Common myeloid progenitor, CD34-positive (primary cell): ENCODE results near the gene KIAA0319L.

ENCODE experiments used
- CTCF ChIA-PET: fragments of 350-600 bp; sonication (Branson Sonifier 250); formaldehyde crosslinking; loops from one replicate; lab custom pipeline; 2021; ENCODE audit warnings: antibody characterized with exemption; lab: Charles Lee
- POLR2A ChIA-PET: fragments of 350-600 bp; sonication (Branson Sonifier 250); formaldehyde crosslinking; loops from one replicate; lab custom pipeline; 2021; ENCODE audit warnings: antibody characterized with exemption; lab: Charles Lee
- DNase-seq, 3 donors: peaks; one replicate each; pipeline versions ENCODE4 v3.0.0 to v3.0.0-alpha.2; 2013
- H3K27ac ChIP-seq, 2 experiments: 1 replicate in 1 of 2; 2 replicates in 1 of 2; pipeline ENCODE4 v1.7.0; 2013; ENCODE audit warnings: inconsistent platforms in 2 of 2, low read length in 2 of 2, mild to moderate bottlenecking in 2 of 2, low read depth in 1 of 2, moderate library complexity in 1 of 2; ENCODE audit not compliant: severe bottlenecking in 2 of 2, insufficient read depth in 1 of 2, poor library complexity in 1 of 2
- H3K27me3 ChIP-seq, 5 experiments: replicated peaks in 2 of 5; 1 replicate in 3 of 5; 2 replicates in 2 of 5; pipeline versions ENCODE4 v1.6.1 to v1.7.0; 2013; ENCODE audit warnings: low read length in 4 of 5, mild to moderate bottlenecking in 2 of 5, moderate library complexity in 2 of 5, inconsistent platforms in 1 of 5; ENCODE audit not compliant: insufficient read depth in 5 of 5, control insufficient read depth in 4 of 5
- H3K36me3 ChIP-seq, 4 experiments: 1 replicate in 2 of 4; 2 replicates in 2 of 4; pipeline versions ENCODE4 v1.6.1 to v1.7.0; 2013; ENCODE audit warnings: low read length in 3 of 4, control low read depth in 1 of 4, mild to moderate bottlenecking in 1 of 4; ENCODE audit not compliant: control insufficient read depth in 4 of 4, insufficient read depth in 4 of 4
- H3K4me1 ChIP-seq, 4 experiments: 1 replicate in 3 of 4; 2 replicates in 1 of 4; pipeline versions ENCODE4 v1.6.1 to v1.7.1; 2013; ENCODE audit warnings: low read length in 3 of 4, mild to moderate bottlenecking in 3 of 4, control low read depth in 1 of 4, inconsistent platforms in 1 of 4, moderate library complexity in 1 of 4; ENCODE audit not compliant: control insufficient read depth in 4 of 4, insufficient read depth in 4 of 4; ENCODE audit errors: control extremely low read depth in 1 of 4
- H3K4me3 ChIP-seq, 7 experiments: 1 replicate in 4 of 7; 2 replicates in 3 of 7; pipeline versions ENCODE4 v1.5.1 to v1.7.0; 2013; ENCODE audit warnings: mild to moderate bottlenecking in 7 of 7, low read length in 6 of 7, moderate library complexity in 6 of 7, inconsistent platforms in 2 of 7, low read depth in 2 of 7, control low read depth in 1 of 7; ENCODE audit not compliant: insufficient read depth in 4 of 7, control insufficient read depth in 1 of 7; ENCODE audit errors: extremely low read depth in 1 of 7
- H3K9me3 ChIP-seq, 5 experiments: 1 replicate in 4 of 5; 2 replicates in 1 of 5; pipeline versions ENCODE4 v1.6.1 to v1.7.1; 2013; ENCODE audit warnings: low read length in 4 of 5, mild to moderate bottlenecking in 2 of 5, inconsistent platforms in 1 of 5, low read depth in 1 of 5, moderate library complexity in 1 of 5; ENCODE audit not compliant: control insufficient read depth in 4 of 5, insufficient read depth in 2 of 5; ENCODE audit errors: control extremely low read depth in 1 of 5
- WGBS: methylation state at CpG from one replicate; pipeline ENCODE4 v1.1.5; 2013; ENCODE audit not compliant: insufficient coverage; 5-methylcytosine and 5-hydroxymethylcytosine counted together

Gene KIAA0319L

DNA sequence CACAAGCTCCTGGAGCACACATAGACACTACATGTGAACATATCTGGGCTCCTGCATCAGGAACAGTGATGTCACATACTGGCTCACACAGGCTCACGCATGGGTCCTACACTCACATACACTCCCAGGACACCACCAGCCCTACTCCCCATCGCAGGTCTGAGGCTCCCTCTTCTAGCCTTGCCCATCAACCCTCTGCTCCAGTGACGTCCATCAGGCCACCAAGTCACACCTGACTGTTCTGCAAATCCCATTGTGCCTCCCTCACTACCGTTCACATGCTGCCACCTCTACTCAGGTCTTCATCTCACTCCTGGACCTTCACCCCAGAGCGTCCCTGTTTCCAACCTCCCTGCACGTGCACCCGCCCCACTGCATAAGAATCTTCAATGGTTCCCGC lies 34.0 kb upstream of the KIAA0319L start:
- H3K4me1 ChIP-seq: peaks cover 0 to 12% (median 6%) of the 10 kb centered on the region in 4 experiments
- no peak for DNase-seq
- POLR2A ChIA-PET: no interaction called here
- H3K9me3 ChIP-seq: no peaks in the 10 kb centered on the region
- peaks cover 0 to 35% (median 20%) of the 10 kb centered on the region in 4 experiments for H3K36me3 ChIP-seq
- CTCF ChIA-PET: interaction anchor here (1.6 kb wide), 1 partner anchor 124 kb away, joined by 3 read pairs; no protein-coding TSS in a partner anchor
- no peaks in the 10 kb centered on the region for H3K27me3 ChIP-seq
- H3K4me3 ChIP-seq: no peak overlapping the region
- no peak overlapping the region for H3K27ac ChIP-seq
- 98% methylated on average over 6 of the region's 8 CpGs for WGBS

DNA sequence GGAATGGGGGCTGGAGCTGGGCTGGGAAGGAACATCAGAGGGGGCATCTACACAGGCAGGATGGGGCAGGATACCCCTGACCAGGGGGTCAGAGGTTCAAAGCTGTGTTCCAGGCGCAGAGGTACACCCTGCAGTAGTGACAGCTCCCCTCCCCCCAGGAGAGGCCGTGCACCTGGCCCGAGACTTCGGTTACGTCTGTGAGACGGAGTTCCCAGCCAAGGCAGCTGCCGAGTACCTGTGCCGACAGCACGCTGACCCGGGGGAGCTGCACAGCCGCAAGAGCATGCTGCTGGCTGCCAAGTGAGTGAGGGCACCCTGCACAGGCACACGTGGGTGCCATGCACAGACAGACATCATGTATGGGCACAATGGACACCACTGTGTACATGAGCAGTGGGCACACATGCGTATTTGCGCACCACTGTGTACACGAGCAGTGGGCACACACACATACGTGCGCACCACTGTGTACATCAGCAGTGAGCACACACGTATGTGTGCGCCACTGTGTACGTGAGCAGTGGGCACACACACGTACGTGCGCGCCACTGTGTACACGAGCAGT lies 33.4 kb upstream of the KIAA0319L start:
- 98% methylated on average over 25 of the region's 25 CpGs for WGBS
- H3K4me1 ChIP-seq: peaks cover 0 to 12% (median 6%) of the 10 kb centered on the region in 4 experiments
- peaks cover 0 to 35% (median 19%) of the 10 kb centered on the region in 4 experiments for H3K36me3 ChIP-seq
- H3K9me3 ChIP-seq: no peaks in the 10 kb centered on the region
- H3K4me3 ChIP-seq: no peak overlapping the region
- DNase-seq: no peak
- ChIA-PET POLR2A (no interaction called here), CTCF (interaction anchor here (1.6 kb wide), 1 partner anchor 125 kb away, joined by 3 read pairs; no protein-coding TSS in a partner anchor)
- no peaks in the 10 kb centered on the region for H3K27me3 ChIP-seq
- H3K27ac ChIP-seq: no peak overlapping the region

DNA sequence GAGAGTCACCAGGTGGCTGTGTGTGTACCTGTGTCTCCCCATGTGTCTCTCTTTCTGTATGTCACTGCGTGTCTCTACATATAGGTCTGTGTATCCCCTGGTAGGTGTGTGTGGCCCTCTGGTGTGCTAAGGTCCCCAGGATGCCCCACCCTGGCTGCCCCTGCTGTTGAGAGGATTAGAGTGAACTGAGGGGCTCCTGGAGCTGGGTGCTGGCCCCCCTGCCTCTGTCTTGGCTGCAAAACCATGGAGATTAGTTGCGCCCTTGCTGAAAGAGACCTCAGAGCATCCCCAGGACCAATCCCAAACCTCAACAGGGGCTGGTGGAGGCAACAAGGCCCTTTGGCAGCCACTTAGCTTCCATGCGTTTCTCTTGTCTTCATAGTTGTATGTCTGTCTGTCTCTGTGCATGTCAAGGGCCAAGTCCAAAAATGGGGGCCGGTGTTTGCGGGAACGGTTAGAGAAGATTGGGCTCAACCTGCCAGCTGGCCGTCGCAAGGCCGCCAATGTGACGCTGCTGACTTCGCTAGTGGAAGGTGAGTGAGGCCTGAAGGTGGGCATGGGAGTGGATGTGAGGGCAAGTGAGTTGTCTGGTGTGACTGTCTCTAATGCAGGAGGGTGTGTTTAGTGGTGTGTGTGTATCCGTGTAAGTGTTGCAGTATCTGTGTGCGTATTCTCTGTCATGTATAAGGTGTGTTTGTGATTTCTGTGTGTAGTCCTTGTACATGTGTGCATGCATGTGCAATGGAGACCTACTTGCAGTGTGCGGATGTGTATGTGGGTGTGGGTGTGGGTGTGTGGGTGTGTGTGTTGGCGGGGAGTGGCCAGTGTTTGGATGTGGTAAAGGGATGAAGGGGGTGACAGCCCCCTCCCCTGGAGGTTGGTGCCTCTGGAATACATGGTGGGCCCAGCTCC lies 32.6 kb upstream of the KIAA0319L start:
- WGBS: 100% methylated on average over 13 of the region's 15 CpGs
- H3K27me3 ChIP-seq: no peaks in the 10 kb centered on the region
- no peak for DNase-seq
- no peak overlapping the region for H3K4me3 ChIP-seq
- CTCF ChIA-PET: interaction anchor here (1.6 to 2.0 kb wide), 2 partner anchors 25 to 125 kb away, joined by 3 to 7 read pairs; no protein-coding TSS in a partner anchor
- no peaks in the 10 kb centered on the region for H3K9me3 ChIP-seq
- POLR2A ChIA-PET: interaction anchor here (0.6 kb wide), 1 partner anchor 171 kb away, joined by 3 read pairs; no protein-coding TSS in a partner anchor
- H3K27ac ChIP-seq: no peak overlapping the region
- H3K4me1 ChIP-seq: peaks cover 0 to 12% (median 6%) of the 10 kb centered on the region in 4 experiments
- peaks cover 0 to 35% (median 19%) of the 10 kb centered on the region in 4 experiments for H3K36me3 ChIP-seq

DNA sequence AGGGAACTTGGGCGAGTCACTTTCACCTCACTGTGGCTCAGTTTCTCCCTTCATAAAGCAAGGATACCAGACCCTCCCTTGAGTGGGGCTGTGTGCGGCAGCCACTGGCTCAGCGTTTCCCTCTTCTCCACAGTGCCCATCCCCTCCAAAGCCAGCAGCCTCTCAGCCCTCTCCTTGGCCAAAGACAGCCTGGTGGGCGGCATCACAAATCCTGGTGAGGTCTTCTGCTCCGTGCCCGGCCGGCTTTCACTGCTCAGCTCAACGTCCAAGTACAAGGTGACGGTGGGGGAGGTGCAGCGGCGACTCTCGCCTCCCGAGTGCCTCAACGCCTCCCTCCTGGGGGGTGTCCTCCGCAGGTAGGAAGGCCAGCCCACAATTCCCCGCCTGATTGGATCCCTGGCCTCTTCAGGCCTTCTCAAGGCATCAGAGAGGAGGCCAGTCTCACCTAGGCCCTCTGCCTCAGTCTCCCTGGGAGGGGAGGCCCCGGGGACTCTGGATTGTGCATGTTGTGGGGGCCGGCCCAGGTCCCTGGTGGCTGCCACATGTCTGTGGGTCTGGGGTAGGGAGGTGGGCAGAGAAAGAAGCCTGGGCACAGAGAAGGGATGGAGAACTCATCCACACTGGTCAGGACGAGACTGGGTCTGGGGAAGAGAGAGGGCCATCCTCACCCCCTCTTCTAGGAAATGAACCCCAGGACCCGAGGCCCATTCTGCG lies 31.2 kb upstream of the KIAA0319L start:
- Histone ChIP-seq H3K9me3 (no peaks in the 10 kb centered on the region), H3K4me3 (no peak overlapping the region), H3K4me1 (peaks cover 0 to 9% (median 5%) of the 10 kb centered on the region in 4 experiments), H3K36me3 (peaks cover 0 to 29% (median 18%) of the 10 kb centered on the region in 4 experiments), H3K27me3 (no peaks in the 10 kb centered on the region), H3K27ac (no peak overlapping the region)
- ChIA-PET POLR2A (interaction anchor here (0.7 kb wide), 1 partner anchor 9 kb away, joined by 3 read pairs; no protein-coding TSS in a partner anchor), CTCF (interaction anchor here (2.0 kb wide), 1 partner anchor 23 kb away, joined by 7 read pairs; no protein-coding TSS in a partner anchor)
- 97% methylated on average over 16 of the region's 21 CpGs for WGBS
- DNase-seq: no peak

DNA sequence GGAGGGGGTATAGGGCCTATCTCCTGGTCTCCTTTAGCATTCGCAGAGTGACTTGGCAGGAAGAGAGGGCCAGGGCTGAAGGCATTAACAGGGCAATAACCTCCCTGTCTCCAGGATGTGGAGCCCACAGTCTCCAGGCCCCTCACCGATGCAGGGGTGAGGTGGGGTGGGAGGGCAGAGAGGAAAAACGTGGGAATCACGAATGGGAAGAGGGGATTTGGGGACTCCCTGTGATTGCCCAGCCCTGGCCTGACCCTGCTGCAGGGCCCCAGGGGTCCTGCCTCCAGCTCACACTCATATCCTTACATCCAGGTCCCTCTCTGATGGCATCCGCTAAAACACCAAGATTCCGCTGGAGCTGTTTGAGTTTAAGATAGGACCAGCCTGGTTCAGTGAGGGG lies 30.5 kb upstream of the KIAA0319L start:
- POLR2A ChIA-PET: no interaction called here
- no peaks in the 10 kb centered on the region for H3K9me3 ChIP-seq
- H3K4me1 ChIP-seq: peaks cover 0 to 3% (median 0%) of the 10 kb centered on the region in 4 experiments
- H3K4me3 ChIP-seq: no peak overlapping the region
- H3K27me3 ChIP-seq: no peaks in the 10 kb centered on the region
- no peak for DNase-seq
- 96% methylated on average over 4 of the region's 6 CpGs for WGBS
- CTCF ChIA-PET: interaction anchor here (2.0 kb wide), 1 partner anchor 22 kb away, joined by 7 read pairs; no protein-coding TSS in a partner anchor
- peaks cover 0 to 30% (median 17%) of the 10 kb centered on the region in 4 experiments for H3K36me3 ChIP-seq
- H3K27ac ChIP-seq: no peak overlapping the region

DNA sequence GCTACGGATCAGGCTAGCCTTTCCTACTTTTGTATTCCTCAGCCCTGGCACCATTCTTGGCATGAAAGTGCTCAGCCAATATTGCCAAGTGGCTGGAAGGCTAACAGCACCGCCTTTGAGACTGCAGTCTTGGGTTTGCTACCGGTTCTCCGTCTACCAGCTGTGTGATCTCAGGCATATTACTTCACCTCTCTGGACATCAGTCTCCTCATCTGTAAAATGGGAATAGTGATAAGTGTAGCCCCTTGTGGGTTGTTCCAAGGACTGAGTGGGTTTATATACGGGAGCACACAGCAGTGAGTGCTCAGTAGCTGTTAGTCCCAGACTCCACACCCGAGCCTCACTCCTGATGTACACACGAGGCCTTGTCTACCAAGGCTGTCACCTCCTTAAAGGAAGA lies 29.6 kb upstream of the KIAA0319L start:
- Histone ChIP-seq H3K27me3 (no peaks in the 10 kb centered on the region), H3K4me1 (no peaks in the 10 kb centered on the region), H3K9me3 (no peaks in the 10 kb centered on the region), H3K4me3 (no peak overlapping the region), H3K27ac (no peak overlapping the region), H3K36me3 (peaks cover 0 to 30% (median 17%) of the 10 kb centered on the region in 4 experiments)
- 98% methylated on average over 4 of the region's 7 CpGs for WGBS
- no peak for DNase-seq
- ChIA-PET POLR2A (no interaction called here), CTCF (no interaction called here)
